Chondrocyte (in vitro differentiated cells): Measurements from ENCODE around the gene DHFR2. TPM values are rescaled to one million over a fixed set of nuclear protein-coding genes. Genes with fewer than 3 reads are reported as not detected.
"Not testable (repeated sequence)": the region's sequence is repeated elsewhere in the genome, so short reads cannot be mapped to it uniquely, and the experiment has no call there.

Experiments used
- DNase-seq: peaks from one replicate; pipeline ENCODE4 v3.0.0; 2021; ENCODE audit warnings: mixed read lengths, low spot score
- H3K27ac Mint-ChIP-seq: one replicate; pipeline ENCODE4 v1.8.0; 2021; ENCODE audit warnings: mild to moderate bottlenecking, moderate library complexity, mixed read lengths; ENCODE audit not compliant: unreplicated experiment
- H3K27me3 Mint-ChIP-seq: 2 replicates; pipeline ENCODE4 v1.8.0; 2021; ENCODE audit warnings: low read depth, mixed read lengths
- H3K36me3 Mint-ChIP-seq: 2 replicates; pipeline ENCODE4 v1.8.0; 2021; ENCODE audit warnings: low read depth, mixed read lengths
- H3K4me1 Mint-ChIP-seq: 2 replicates; pipeline ENCODE4 v1.8.0; 2021; ENCODE audit warnings: low read depth, mild to moderate bottlenecking, mixed read lengths
- H3K4me3 Mint-ChIP-seq: one replicate; pipeline ENCODE4 v1.8.0; 2021; ENCODE audit warnings: mild to moderate bottlenecking, moderate library complexity, mixed read lengths; ENCODE audit not compliant: unreplicated experiment
- H3K9me3 Mint-ChIP-seq: 2 replicates; pipeline ENCODE4 v1.8.0; 2021; ENCODE audit warnings: low read depth, mixed read lengths
- CTCF ChIP-seq: fragments of 200-600 bp; sonication (generic); IDR thresholded peaks from 2 replicates; pipeline ENCODE4 v1.5.0; 2021; ENCODE audit warnings: antibody characterized with exemption, mild to moderate bottlenecking, moderate library complexity
- total RNA-seq: library from RNA; stranded (reverse); gene quantifications from 3 replicates; pipeline ENCODE4 v1.2.1, GENCODE V29; 2021

DHFR2 gene
- total RNA-seq, 1 donor from 2014 or later: 2.9 TPM

GRCh38 chr3:94089126-94089525, 26.4 kb upstream of the DHFR2 start:
- peaks cover 18% of the 10 kb centered on the region for H3K36me3 Mint-ChIP-seq
- H3K4me3 Mint-ChIP-seq: no peak overlapping the region
- no peak for TF ChIP-seq CTCF
- no peak overlapping the region for H3K27ac Mint-ChIP-seq
- H3K27me3 Mint-ChIP-seq: no peaks in the 10 kb centered on the region
- DNase-seq: no peak
- no peaks in the 10 kb centered on the region for H3K9me3 Mint-ChIP-seq
- no peaks in the 10 kb centered on the region for H3K4me1 Mint-ChIP-seq

- H3K4me1 Mint-ChIP-seq: no peaks in the 10 kb centered on the region
- no peak for TF ChIP-seq CTCF
- no peak for DNase-seq
These were observed 20.5 kb upstream of the DHFR2 start for GRCh38 chr3:94083261-94083660.

GRCh38 chr3:94082391-94082937, 19.7 kb upstream of the DHFR2 start:
- H3K9me3 Mint-ChIP-seq: no peaks in the 10 kb centered on the region
- H3K36me3 Mint-ChIP-seq: peaks cover 13% of the 10 kb centered on the region
- H3K4me1 Mint-ChIP-seq: no peaks in the 10 kb centered on the region
- H3K27ac Mint-ChIP-seq: no peak overlapping the region
- no peak for TF ChIP-seq CTCF
- DNase-seq: no peak
- H3K27me3 Mint-ChIP-seq: no peaks in the 10 kb centered on the region
- no peak overlapping the region for H3K4me3 Mint-ChIP-seq

More at GRCh38 chr3:94083261-94083660, 20.5 kb upstream of the DHFR2 start:
- H3K9me3 Mint-ChIP-seq: no peaks in the 10 kb centered on the region
- H3K27ac Mint-ChIP-seq: no peak overlapping the region
- H3K4me3 Mint-ChIP-seq: no peak overlapping the region
- no peaks in the 10 kb centered on the region for H3K27me3 Mint-ChIP-seq
- peaks cover 12% of the 10 kb centered on the region for H3K36me3 Mint-ChIP-seq

- TF ChIP-seq CTCF: no peak
- Mint-ChIP-seq H3K4me1 (no peaks in the 10 kb centered on the region), H3K4me3 (no peak overlapping the region), H3K27ac (no peak overlapping the region), H3K27me3 (no peaks in the 10 kb centered on the region), H3K36me3 (peaks cover 13% of the 10 kb centered on the region), H3K9me3 (no peaks in the 10 kb centered on the region)
- no peak for DNase-seq
These were observed 19.2 kb upstream of the DHFR2 start for GRCh38 chr3:94081884-94082283.

GRCh38 chr3:94080552-94080951, 17.8 kb upstream of the DHFR2 start:
- not testable (repeated sequence) for DNase-seq

GRCh38 chr3:94076055-94076454, 13.3 kb upstream of the DHFR2 start:
- DNase-seq: no peak

More at GRCh38 chr3:94080552-94080951, 17.8 kb upstream of the DHFR2 start:
- not testable (repeated sequence) for H3K4me1 Mint-ChIP-seq, H3K27me3 Mint-ChIP-seq, H3K9me3 Mint-ChIP-seq, H3K27ac Mint-ChIP-seq, H3K4me3 Mint-ChIP-seq
- peaks cover 11% of the 10 kb centered on the region for H3K36me3 Mint-ChIP-seq

More at GRCh38 chr3:94076055-94076454, 13.3 kb upstream of the DHFR2 start:
- no peaks in the 10 kb centered on the region for H3K27me3 Mint-ChIP-seq
- no peak overlapping the region for H3K4me3 Mint-ChIP-seq
- TF ChIP-seq CTCF: no peak
- peaks cover 13% of the 10 kb centered on the region for H3K36me3 Mint-ChIP-seq
- H3K27ac Mint-ChIP-seq: no peak overlapping the region
- H3K9me3 Mint-ChIP-seq: peaks cover 6% of the 10 kb centered on the region
- peaks cover 6% of the 10 kb centered on the region for H3K4me1 Mint-ChIP-seq
